Fibroblast of the aortic adventitia (primary cell): Measurements from ENCODE around the gene KCNRG. TPM values are rescaled to one million over a fixed set of nuclear protein-coding genes. Genes with fewer than 3 reads are reported as not detected.

ENCODE experiments used
- DNase-seq: peaks from one replicate; pipeline ENCODE4 v3.0.0-alpha.2; 2010; ENCODE audit warnings: low read depth
- H3K4me3 ChIP-seq: 2 replicates; pipeline ENCODE4 v1.5.1; 2011; ENCODE audit warnings: low read depth, mild to moderate bottlenecking, control low read depth, low read length, moderate library complexity
- CTCF ChIP-seq: IDR thresholded peaks from 2 replicates; pipeline ENCODE4 v1.5.1; 2011; ENCODE audit warnings: mild to moderate bottlenecking, low read length, control low read depth, inconsistent platforms; ENCODE audit not compliant: insufficient read depth
- total RNA-seq: library from RNA; depleted of rRNA; stranded (reverse); fragments of >200 nt; gene quantifications from 2 replicates; pipeline ENCODE4 v1.2.3, GENCODE V29; 2012; ENCODE audit warnings: low replicate concordance

Gene KCNRG
- total RNA-seq, 1 donor = 1.4 TPM

- DNase-seq = no peak
- TF ChIP-seq CTCF = no peak
Observed at GRCh38 chr13:50011461-50011860, 3.8 kb upstream of the KCNRG start.

GRCh38 chr13:50012396-50013169 lies 2.7 kb upstream of the KCNRG start:
- no peak for TF ChIP-seq CTCF
- H3K4me3 ChIP-seq = no peak overlapping the region
- DNase-seq = no peak

More at GRCh38 chr13:50011461-50011860, 3.8 kb upstream of the KCNRG start:
- no peak overlapping the region for H3K4me3 ChIP-seq

GRCh38 chr13:50014386-50014785 lies 858 bp upstream of the KCNRG start:
- no peak for TF ChIP-seq CTCF
- H3K4me3 ChIP-seq = no peak overlapping the region
- no peak for DNase-seq

- no peak for DNase-seq
- no peak for TF ChIP-seq CTCF
- H3K4me3 ChIP-seq = no peak overlapping the region
Observed at GRCh38 chr13:50015750-50016149, 506 bp downstream of the KCNRG start.

DNA sequence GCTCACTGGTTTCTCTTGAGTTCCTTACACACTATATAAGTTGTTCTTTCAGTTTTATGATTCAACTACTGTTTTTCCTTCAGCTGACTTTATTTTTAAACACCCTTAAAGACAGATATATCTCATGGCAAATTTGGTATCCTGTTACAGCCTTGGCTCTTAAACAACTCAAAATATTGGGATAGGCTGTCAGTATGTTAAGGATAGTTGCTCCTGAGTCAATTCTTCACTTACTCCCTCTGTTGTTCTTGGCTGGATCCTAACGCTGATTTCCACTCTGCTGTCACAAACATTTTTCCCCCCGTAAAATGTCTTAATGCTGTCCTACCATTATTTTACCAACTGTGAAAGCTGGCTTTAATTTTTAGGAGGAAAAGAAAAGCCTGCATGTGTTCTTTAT lies 1.2 kb downstream of the KCNRG start:
- no peak for TF ChIP-seq CTCF
- H3K4me3 ChIP-seq = no peak overlapping the region
- peak; percentile 70 for DNase-seq

DNA sequence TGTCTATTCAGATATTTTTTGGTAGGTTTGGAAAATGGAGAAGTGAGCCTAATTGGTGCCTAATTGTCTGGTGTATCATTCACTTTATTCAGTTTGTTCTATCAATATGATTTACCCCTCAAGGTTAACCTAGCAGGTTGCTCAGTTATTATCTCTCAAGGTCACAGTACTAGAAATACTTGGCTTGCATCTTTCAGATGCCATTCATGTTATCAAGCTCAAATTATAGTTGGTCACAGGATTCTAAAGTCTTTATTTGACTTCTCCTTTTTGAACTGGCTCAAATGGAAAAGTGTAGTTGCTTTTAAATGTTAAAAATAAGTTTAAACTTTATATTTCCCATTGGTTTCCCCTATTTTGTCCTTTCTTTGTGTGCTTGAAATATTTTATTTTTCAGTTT lies 2.6 kb downstream of the KCNRG start:
- DNase-seq = no peak
- TF ChIP-seq CTCF = no peak
- no peak overlapping the region for H3K4me3 ChIP-seq

GRCh38 chr13:50025436-50025835 lies 10.2 kb downstream of the KCNRG start:
- no peak for TF ChIP-seq CTCF
- DNase-seq = peak; percentile 29
- no peak overlapping the region for H3K4me3 ChIP-seq
